GM12891 (cell line): Measurements from ENCODE around the gene CABLES2.

Experiments used
- DNase-seq: peaks from one replicate; pipeline ENCODE4 v3.0.0; 2011; ENCODE audit warnings: low spot score; ENCODE audit not compliant: insufficient read length
- FAIRE-seq: peaks from 2 replicates; lab custom pipeline; 2011; peaks lifted over from hg19 to GRCh38; lab: Jason Lieb, UNC
- PAX5 ChIP-seq: IDR thresholded peaks from 2 replicates; pipeline ENCODE4 v1.6.1; 2011; ENCODE audit warnings: low read length, moderate library complexity, mild to moderate bottlenecking; ENCODE audit not compliant: insufficient read depth, severe bottlenecking
- POLR2A ChIP-seq: IDR thresholded peaks from 2 replicates; pipeline ENCODE4 v1.6.1; 2011; ENCODE audit warnings: low read depth, low read length, control low read depth
- POLR2AphosphoS5 ChIP-seq: IDR thresholded peaks from 2 replicates; pipeline ENCODE4 v1.6.1; 2011; ENCODE audit warnings: low read depth, low read length, control low read depth
- POU2F2 ChIP-seq: IDR thresholded peaks from 2 replicates; pipeline ENCODE4 v1.6.1; 2011; ENCODE audit warnings: low read depth, mild to moderate bottlenecking, control low read depth, low read length, moderate library complexity
- SPI1 ChIP-seq: IDR thresholded peaks from 2 replicates; pipeline ENCODE4 v1.6.1; 2011; ENCODE audit warnings: low read depth, low read length, control low read depth
- TAF1 ChIP-seq: IDR thresholded peaks from 2 replicates; pipeline ENCODE4 v1.6.1; 2011; ENCODE audit warnings: low read depth, low read length, control low read depth

Gene CABLES2

DNA sequence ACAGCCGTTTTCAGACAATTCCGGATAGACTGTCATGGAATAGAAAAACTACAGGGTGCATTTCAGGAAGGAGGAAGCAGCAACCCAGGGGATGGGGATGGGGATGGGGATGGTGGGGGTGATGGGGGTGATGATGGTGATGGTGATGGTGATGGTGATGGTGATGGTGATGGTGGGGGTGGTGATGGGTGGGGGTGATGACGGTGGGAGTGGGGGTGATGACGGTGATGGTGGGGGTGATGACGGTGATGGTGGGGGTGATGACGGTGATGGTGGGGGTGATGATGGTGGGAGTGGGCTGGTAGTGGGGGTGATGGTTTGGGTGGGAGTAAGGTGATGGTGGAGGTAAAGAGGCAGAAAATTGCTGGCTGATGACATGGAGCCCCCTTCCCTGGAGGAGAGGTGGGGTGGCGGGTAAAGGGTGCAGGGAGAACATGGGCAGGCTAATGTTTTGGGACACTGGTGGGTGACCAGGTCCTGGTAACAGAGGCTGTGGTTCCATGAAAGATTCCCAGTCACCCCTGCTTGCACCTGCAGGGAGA is 57.5 kb downstream of the CABLES2 start:
- no peak for FAIRE-seq
- TF ChIP-seq PAX5 = no peak
- no peak for TF ChIP-seq SPI1
- TF ChIP-seq TAF1 = no peak
- TF ChIP-seq POLR2A = no peak
- TF ChIP-seq POLR2AphosphoS5 = no peak
- no peak for TF ChIP-seq POU2F2

DNA sequence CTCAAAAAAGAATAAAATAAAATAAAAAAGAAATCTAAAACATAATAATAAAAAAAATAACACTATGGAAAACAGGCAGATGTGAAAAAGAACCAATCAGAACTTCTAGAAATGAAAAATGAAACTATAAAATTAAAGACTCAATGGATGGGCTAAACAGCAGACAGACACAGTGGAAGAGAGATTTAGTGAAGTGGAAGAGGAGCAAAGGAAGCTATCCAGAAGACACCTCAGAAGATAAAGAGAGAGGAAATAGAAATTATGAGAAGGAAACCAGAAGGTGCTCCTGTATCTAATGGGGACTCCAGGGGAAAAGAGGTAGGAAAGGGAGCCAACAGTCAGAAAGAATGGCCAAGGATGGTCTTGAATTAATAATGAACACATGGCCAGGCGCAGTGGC is 58.5 kb downstream of the CABLES2 start:
- TF ChIP-seq PAX5 (no peak), SPI1 (no peak), POLR2AphosphoS5 (no peak), POU2F2 (no peak), TAF1 (no peak), POLR2A (no peak)
- FAIRE-seq (no peak), DNase-seq (no peak)

More for the DNA sequence above, 57.5 kb downstream of the CABLES2 start:
- no peak for DNase-seq

DNA sequence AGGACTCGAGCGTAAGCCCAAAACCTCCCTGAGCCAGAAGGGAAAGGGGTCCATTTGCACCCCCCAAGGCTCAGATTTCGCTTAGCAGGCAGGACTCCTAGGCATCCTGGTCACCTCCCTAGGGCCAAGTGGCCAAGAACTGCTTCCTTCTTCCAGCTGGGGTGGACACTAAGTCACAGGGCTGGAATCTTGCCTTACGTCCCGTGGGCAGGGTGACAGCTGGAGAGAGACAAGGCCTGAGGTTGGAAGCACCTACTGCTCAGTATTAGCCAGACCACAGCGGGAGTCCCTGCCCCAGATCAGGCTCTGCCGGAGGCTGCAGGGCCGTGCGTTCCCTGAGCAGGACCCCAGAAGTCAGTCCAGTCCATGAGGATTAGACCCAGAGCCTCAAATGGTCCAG is 59.6 kb downstream of the CABLES2 start:
- TF ChIP-seq SPI1 = no peak
- TF ChIP-seq POU2F2 = no peak
- TF ChIP-seq POLR2AphosphoS5 = no peak
- TF ChIP-seq TAF1 = no peak
- no peak for TF ChIP-seq PAX5
- TF ChIP-seq POLR2A = no peak
- no peak for DNase-seq
- FAIRE-seq = no peak

DNA sequence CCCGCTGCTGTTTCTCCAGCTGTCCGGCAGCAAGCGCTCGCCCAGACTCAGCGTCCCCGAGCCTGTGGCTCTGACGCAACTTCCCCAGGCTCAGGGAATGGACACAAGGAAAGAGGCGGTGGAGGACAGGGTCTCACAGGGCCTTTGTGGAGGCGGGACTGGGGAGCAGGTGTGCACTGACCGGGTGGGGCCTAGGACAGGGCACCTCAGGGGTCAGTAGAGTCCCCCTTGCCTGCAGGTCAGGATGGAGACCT is 60.0 kb downstream of the CABLES2 start:
- no peak for TF ChIP-seq PAX5
- TF ChIP-seq SPI1 = no peak
- no peak for TF ChIP-seq TAF1
- TF ChIP-seq POLR2A = no peak
- no peak for TF ChIP-seq POLR2AphosphoS5
- no peak for TF ChIP-seq POU2F2
- DNase-seq = no peak
- FAIRE-seq = no peak

DNA sequence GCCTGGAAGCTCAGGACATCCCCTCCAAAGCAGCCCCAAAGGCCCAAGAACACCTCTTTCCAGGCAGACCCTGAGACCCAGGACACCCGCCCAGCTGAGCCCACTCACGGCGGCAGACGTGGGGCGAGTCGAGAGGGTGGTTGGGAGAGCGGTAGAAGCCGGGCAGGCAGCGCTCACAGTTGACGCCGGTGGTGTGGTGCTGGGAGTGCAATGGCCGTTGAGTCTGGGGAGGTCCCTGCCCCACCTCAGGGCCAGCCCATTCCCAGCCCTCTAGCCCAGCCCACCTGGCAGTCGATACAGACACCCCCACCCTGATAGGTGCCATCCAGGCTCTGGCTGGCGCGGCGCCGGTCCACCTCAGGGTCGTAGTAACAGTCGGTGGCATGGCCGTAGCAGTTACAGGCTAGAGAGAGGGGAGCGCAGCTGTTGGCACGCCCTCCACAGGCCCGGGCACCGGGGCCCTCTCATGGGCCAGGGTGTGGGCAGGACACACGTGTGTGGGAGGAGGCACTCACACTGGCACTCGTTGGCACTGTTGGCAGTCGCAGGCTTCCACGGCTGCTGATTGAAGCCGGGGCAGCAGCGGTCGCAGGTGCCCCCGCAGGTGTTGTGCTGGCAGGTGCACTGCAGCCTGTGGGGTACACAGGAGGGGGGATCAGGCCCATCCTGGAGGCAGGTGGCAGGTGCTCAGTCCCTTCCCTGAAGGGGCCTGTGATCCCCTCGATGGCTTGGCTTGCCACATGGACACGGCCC is 60.5 kb downstream of the CABLES2 start:
- FAIRE-seq = no peak
- TF ChIP-seq TAF1 (no peak), POU2F2 (no peak), SPI1 (no peak), POLR2A (no peak), PAX5 (no peak), POLR2AphosphoS5 (no peak)

DNA sequence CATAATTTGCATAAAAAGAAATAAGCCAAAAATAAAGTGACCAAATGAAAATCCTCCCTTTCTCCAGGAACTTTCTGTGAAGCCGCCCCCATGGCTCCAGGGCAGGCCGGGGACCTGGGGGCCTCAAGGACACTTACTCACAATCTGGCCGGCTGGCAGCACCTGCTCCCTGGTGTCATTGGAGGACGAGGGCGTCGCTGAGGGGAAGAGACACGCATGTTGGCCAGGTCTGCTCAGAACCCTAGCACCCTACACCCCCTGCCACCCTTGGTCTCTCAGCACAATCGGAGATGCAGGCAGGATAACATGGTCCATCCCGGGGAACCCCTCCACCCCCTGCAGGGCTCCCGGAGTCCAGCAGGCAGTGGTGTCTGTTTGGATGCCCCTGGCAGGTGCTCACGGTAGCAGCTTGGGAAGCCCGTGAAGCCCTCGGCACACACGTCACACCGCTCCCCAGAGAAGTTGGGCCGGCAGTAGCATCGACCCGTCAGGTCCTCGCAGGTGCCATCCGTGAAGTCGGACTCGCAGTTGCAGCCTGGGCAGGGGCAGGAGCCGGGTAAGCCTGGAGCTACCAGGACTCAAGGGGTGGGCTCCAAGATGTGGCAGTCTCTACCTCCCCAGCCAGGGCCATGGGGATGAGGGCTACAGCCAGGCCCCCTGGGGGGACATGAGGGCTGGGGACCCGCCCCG is 61.3 kb downstream of the CABLES2 start:
- DNase-seq (no peak), FAIRE-seq (no peak)
- TF ChIP-seq POLR2AphosphoS5 = no peak
- TF ChIP-seq POU2F2 = no peak
- no peak for TF ChIP-seq TAF1

More for the DNA sequence above, 60.5 kb downstream of the CABLES2 start:
- DNase-seq = no peak

DNA sequence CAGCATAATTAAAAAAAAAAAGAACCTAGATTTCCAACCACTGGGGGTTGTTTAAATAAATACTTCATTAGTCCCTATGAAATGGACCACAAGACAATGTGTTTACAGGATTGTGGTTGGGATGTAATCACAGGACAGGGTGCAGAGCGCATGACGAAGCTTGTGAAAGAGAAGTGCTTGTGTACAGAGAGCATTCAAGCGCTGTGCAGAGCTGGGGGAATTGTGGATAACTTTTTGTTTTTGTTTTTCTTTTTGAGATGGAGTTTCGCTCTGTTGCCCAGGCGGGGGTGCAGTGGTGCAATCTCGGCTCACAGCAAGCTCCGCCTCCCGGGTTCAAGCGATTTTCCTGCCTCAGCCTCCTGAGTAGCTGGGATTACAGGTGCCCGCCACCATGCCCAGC is 62.3 kb downstream of the CABLES2 start:
- TF ChIP-seq TAF1 (no peak), PAX5 (no peak), SPI1 (no peak), POLR2AphosphoS5 (no peak), POLR2A (no peak)
- no peak for DNase-seq
- FAIRE-seq = no peak

DNA sequence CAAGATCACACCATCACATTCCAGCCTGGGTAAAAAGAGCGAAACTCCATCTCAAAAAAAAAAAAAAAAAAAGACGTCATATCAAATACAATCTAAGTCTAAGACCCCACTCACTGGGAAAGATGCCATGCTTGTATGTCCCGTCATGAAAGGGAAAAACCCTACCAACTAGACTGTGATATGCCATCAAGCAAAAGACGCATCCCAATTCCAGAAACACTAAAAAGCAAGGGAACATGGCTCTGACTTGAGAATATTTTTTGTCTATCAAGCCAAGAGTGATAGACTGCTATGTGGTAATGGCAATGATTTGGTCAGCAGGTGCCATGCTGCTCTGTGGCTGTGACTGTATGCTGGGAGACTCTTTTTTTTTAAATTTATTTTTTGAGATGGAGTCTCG is 63.0 kb downstream of the CABLES2 start:
- TF ChIP-seq PAX5 (no peak), SPI1 (no peak), TAF1 (no peak), POLR2A (no peak), POLR2AphosphoS5 (no peak), POU2F2 (no peak)
- FAIRE-seq (no peak), DNase-seq (no peak)

DNA sequence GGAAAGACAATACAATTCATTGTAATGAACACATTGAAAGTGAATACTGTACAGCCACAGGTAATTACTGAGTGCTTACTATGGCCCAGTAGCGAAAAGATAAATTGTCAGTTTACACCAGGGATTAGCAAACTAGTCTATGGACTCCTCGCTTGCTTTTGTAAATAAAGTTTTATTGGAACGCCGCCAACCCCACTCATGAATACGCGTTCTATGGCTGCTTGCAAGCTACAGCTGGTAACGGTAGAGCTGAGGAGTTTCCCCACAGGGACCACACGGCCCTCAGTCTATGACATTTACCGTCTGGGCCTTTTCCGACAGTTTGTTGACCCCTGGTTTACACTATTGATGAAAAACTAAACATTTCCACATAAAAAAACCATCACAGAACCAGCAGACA is 64.2 kb downstream of the CABLES2 start:
- TF ChIP-seq SPI1 = no peak
- TF ChIP-seq PAX5 = no peak
- no peak for FAIRE-seq
- DNase-seq = no peak

DNA sequence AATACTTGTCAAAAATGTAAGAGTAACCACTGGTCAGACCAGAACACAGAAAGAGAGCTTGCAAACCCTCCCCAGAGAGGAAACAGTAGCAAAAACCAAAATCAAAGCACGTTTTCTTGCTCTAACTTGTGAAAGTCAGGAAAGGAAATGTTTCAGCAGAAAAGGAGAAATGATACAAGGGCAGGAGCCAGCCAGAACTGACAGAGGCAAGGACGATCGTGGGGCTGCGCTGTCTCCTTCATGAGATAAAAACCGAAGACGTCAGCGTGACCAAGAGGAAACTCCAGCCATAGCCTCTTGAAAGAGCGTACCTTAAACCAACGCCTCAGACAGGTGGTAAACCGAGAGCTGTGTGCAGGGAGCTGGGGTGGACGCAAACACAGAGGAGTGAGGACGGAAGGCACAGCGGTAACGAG is 67.4 kb downstream of the CABLES2 start:
- FAIRE-seq = peak; percentile 94

More for the DNA sequence above, 67.4 kb downstream of the CABLES2 start:
- DNase-seq = peak; percentile 69
- TF ChIP-seq POLR2AphosphoS5 (no peak), POLR2A (no peak), PAX5 (no peak), TAF1 (no peak), SPI1 (peak; percentile 85), POU2F2 (no peak)
